ENCODE results near the gene OMD.

GRCh38 chr9:92429836-92430235 is 5.6 kb upstream of the OMD start:
- TF ChIP-seq PHF8 (IDR thresholded peaks at IDR 0.05; ENCODE audit: borderline replicate concordance, low read length) (no peak), CEBPB (tag; IDR thresholded peaks at IDR 0.05) (no peak), CTCF (IDR thresholded peaks at IDR 0.05 in 2 of 3, conservative IDR thresholded peaks at IDR 0.05 in 1 of 3; ENCODE audit: insufficient read depth in 2 of 3, low read depth in 1 of 3, low read length in 3 of 3) (no peak), SETDB1 (IDR thresholded peaks at IDR 0.05; ENCODE audit: low read length) (no peak), SAP30 (IDR thresholded peaks at IDR 0.05; ENCODE audit: borderline replicate concordance, insufficient read depth, low read depth, low read length, poor library complexity, severe bottlenecking) (no peak), TAF7 (tag; IDR thresholded peaks at IDR 0.05) (no peak), SMAD4 (CRISPR knock-in tag; conservative IDR thresholded peaks at IDR 0.05) (no peak)
